ENCODE measurements around the gene PCDHB2. TPM values are rescaled to one million over a fixed set of nuclear protein-coding genes. Genes with fewer than 3 reads are reported as not detected.

The PCDHB2 gene
- total and polyA plus RNA-seq, 2 of the 8 experiments (the other 6 are each of a cell fraction or from before 2014, with no cell fraction given) = 28.8 to 29.2 TPM

GRCh38 chr5:141050622-141051520, 43.5 kb upstream of the PCDHB2 start, which contains the start of gene PCDHB1:
TSS of gene PCDHB1 (plus strand) at chr5:141051374. CDS start at chr5:141051471, 97 bp downstream.
- no peak within 1 kb of the TSS for H3K4ac ChIP-seq (replicated peaks; ENCODE audit: insufficient read length, low read depth, low read length)
- H2BK12ac ChIP-seq (ENCODE audit: low read depth, low read length) = no peak within 1 kb of the TSS
- peaks cover 11% of the 10 kb centered on the region; the same call in 1 of the 2 replicates for H3K23me2 ChIP-seq (ENCODE audit: low read depth, low read length)
- H3K9me3 ChIP-seq (ENCODE audit: insufficient read depth in 2 of 2, low read depth in 1 of 2, low read length in 1 of 2) = no peaks in the 10 kb centered on the region
- H2AFZ ChIP-seq (ENCODE audit: low read length) = peak within 1 kb of the TSS; percentile 89
- H3K18ac ChIP-seq (ENCODE audit: extremely low read depth, low read length) = no peak within 1 kb of the TSS
- TF ChIP-seq NANOG (IDR thresholded peaks at IDR 0.05; ENCODE audit: insufficient read depth, low read depth, low read length, poor library complexity, severe bottlenecking) (no peak), ASH2L (IDR thresholded peaks at IDR 0.05; ENCODE audit: low read length) (no peak), EZH2 (IDR thresholded peaks at IDR 0.05; ENCODE audit: low read depth, low read length, severe bottlenecking) (peak; percentile 39), SP1 (IDR thresholded peaks at IDR 0.05; ENCODE audit: low read depth, low read length) (no peak), RNF2 (IDR thresholded peaks at IDR 0.05; ENCODE audit: borderline replicate concordance, low read depth, low read length, missing control alignments, poor library complexity, severe bottlenecking) (no peak), NRF1 (IDR thresholded peaks at IDR 0.05; ENCODE audit: low read depth, low read length) (no peak), PHF8 (conservative IDR thresholded peaks at IDR 0.05; ENCODE audit: low read depth, low read length) (0 out of 2 replicates have a peak, but pooled peaks have one; percentile 41), SAP30 (IDR thresholded peaks at IDR 0.05; ENCODE audit: insufficient read depth, insufficient replicate concordance, low read length) (peak; percentile 14), SIN3A (conservative IDR thresholded peaks at IDR 0.05 in 1 of 2, IDR thresholded peaks at IDR 0.05 in 1 of 2; ENCODE audit: low read depth in 1 of 2, low read length in 2 of 2) (peak in 1 of 2 experiments; percentile 58; a peak in 1 of 4 replicates), CREB1 (IDR thresholded peaks at IDR 0.05) (no peak)
- H2BK20ac ChIP-seq (ENCODE audit: low read length) = no peak within 1 kb of the TSS; the same call in 1 of the 2 replicates
- peaks cover 0 to 14% (median 11%) of the 10 kb centered on the region in 4 experiments; a peak in 6 of 7 replicates for H3K27me3 ChIP-seq (replicated peaks in 1 of 4; ENCODE audit: control insufficient read depth in 3 of 4, extremely low read depth in 1 of 4, insufficient read depth in 3 of 4, low read length in 3 of 4)
- ChIA-PET POLR2A (ENCODE audit: partially characterized antibody) (interaction anchor here (0.6 to 3.2 kb wide), 6 partner anchors 10 to 189 kb away, joined by 4 to 11 read pairs (median 4); partner anchors contain the start of genes PCDHA11, PCDHAC1 and PCDHB2), CTCF (ENCODE audit: partially characterized antibody) (interaction anchor here (0.6 to 5.6 kb wide), 18 partner anchors 9 to 264 kb away, joined by 3 to 36 read pairs (median 5); partner anchors contain the start of genes PCDHA10, PCDHA11, PCDHA12 and PCDHA13)
- peak within 1 kb of the TSS; percentile 82 to 93 for H3K4me2 ChIP-seq (ENCODE audit: insufficient read depth in 1 of 2, low read depth in 2 of 2, low read length in 2 of 2)
- peaks cover 0 to 9% (median 3%) of the 10 kb centered on the region in 4 experiments; a peak in 5 of 7 replicates for H3K4me1 ChIP-seq (replicated peaks in 1 of 4; ENCODE audit: control insufficient read depth in 3 of 4, insufficient read depth in 4 of 4, low read length in 3 of 4)
- FAIRE-seq (peak; percentile 90), DNase-seq (ENCODE audit: low read depth in 1 of 2, low spot score in 2 of 2) (no peak)
- no peak within 1 kb of the TSS for H3K14ac ChIP-seq (ENCODE audit: insufficient read length)
- H3K79me1 ChIP-seq (ENCODE audit: low read depth, low read length) = no peaks in the 10 kb centered on the region
- H2BK120ac ChIP-seq (replicated peaks; ENCODE audit: low read depth, low read length) = no peak within 1 kb of the TSS
- H3K79me2 ChIP-seq (ENCODE audit: control insufficient read depth in 1 of 2, insufficient read depth in 2 of 2, low read length in 2 of 2) = no peaks in the 10 kb centered on the region
- WGBS, 2 experiments (ENCODE audit: extremely low coverage in 1 of 2, insufficient coverage in 1 of 2, insufficient read length in 1 of 2, insufficient replicate concordance in 2 of 2, low coverage in 1 of 2, low lambda C conversion rate in 2 of 2, missing lambda C conversion rate in 1 of 2) = 12% methylated on average over 20 of the region's 20 CpGs; no CpG with 5 or more reads in 1 of the 2 experiments
- H2BK15ac ChIP-seq (ENCODE audit: low read length) = no peak within 1 kb of the TSS
- no peak within 1 kb of the TSS for H3K56ac ChIP-seq (replicated peaks; ENCODE audit: insufficient read length, low read depth, low read length)
- H2AK5ac ChIP-seq (ENCODE audit: low read depth, low read length) = no peak within 1 kb of the TSS
- no peaks in the 10 kb centered on the region for H4K20me1 ChIP-seq (replicated peaks in 1 of 2; ENCODE audit: control insufficient read depth in 1 of 2, insufficient read depth in 2 of 2, low read length in 2 of 2)
- no peak within 1 kb of the TSS for H4K8ac ChIP-seq (ENCODE audit: extremely low read depth, insufficient read depth, low read length)
- H3K9ac ChIP-seq (replicated peaks in 1 of 4; ENCODE audit: extremely low read depth in 1 of 4, low read depth in 3 of 4, low read length in 3 of 4) = no peak within 1 kb of the TSS
- H3K23ac ChIP-seq (ENCODE audit: insufficient read length) = no peak within 1 kb of the TSS
- H3K36me3 ChIP-seq (ENCODE audit: control insufficient read depth in 2 of 4, insufficient read depth in 4 of 4, low read length in 3 of 4) = no peaks in the 10 kb centered on the region
- H2BK5ac ChIP-seq (ENCODE audit: low read depth, low read length) = no peak within 1 kb of the TSS
- H3K27ac ChIP-seq (ENCODE audit: low read depth, low read length) = no peak within 1 kb of the TSS
- peak within 1 kb of the TSS; percentile 42 to 65 (median 60) for H3K4me3 ChIP-seq (ENCODE audit: extremely low read depth in 1 of 4, insufficient read depth in 2 of 4, low read depth in 3 of 4, low read length in 4 of 4)
- H4K91ac ChIP-seq (replicated peaks; ENCODE audit: insufficient read length, low read length) = no peak within 1 kb of the TSS
- H4K5ac ChIP-seq (ENCODE audit: insufficient read length, low read depth, low read length) = no peak within 1 kb of the TSS
